Measurements from ENCODE around the gene CIAPIN1.
"Not testable (repeated sequence)": the region's sequence is repeated elsewhere in the genome, so short reads cannot be mapped to it uniquely, and the experiment has no call there.

The CIAPIN1 gene

DNA sequence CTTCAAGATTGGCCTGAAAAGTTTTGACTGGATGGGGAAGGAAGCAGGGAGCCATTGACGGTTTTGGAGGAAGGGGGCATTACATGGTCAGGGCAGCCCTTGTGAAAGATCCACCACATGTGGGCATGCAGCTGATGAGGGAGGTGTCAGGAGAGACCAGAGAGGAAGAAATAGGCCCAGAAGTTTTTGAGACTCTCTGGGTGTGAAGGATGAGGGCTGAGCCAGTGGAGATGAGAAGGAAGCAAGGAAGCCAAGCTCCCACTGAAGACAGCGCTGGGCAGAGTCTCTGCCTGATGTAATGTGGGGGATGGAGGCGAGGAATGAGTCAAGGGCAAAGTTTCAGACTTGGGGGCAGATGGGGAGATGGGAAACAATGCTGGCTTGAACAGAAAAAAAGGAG is 42.1 kb downstream of the CIAPIN1 start:
- no peak for FAIRE-seq

DNA sequence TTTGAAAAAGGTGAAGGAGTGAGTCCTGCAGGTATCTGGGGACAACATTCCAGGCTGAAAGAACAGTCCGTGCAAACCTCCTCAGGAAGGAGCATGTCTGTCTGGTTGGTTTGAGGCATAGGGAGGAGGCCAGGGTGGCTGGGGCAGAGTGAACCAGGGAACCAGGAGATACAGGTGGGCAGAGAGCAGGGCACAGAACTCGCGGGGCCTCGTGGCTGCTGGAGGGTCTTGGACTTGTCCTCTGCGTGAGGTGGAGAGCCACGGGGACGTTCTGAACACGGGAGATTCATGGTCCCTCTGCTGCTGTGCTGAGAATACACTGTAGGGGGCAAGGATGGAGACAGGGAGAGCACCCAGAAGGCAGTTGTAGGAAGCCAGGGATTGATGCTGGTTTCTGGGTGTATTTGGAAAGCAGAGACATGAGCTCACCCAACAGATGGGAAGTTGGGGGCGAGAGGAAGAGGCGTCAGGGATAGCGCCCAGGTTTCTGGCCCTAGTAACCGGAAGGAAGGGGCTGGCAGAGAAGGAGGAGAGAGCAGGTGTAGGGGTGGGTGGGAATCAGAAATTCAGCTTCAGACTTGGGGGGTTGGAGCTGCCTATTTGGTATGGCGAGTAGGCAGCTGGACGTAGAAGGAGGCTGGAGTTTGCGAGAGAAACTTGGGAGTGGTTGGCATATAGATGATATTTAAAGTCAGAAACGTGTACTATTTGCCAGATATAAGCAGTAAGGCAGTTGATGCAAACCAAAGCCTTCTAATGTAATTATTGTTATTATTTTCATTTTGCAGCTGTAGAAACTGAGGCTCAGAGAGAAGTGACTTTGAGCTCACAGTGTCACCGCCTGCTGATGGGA is 43.0 kb downstream of the CIAPIN1 start, which contains the start of gene CCL17:
Gene CCL17 (plus strand): TSS at position 803 of the 853 bp plus-strand sequence. CDS start 9,166 bp downstream, outside the sequence.
- FAIRE-seq: no peak

DNA sequence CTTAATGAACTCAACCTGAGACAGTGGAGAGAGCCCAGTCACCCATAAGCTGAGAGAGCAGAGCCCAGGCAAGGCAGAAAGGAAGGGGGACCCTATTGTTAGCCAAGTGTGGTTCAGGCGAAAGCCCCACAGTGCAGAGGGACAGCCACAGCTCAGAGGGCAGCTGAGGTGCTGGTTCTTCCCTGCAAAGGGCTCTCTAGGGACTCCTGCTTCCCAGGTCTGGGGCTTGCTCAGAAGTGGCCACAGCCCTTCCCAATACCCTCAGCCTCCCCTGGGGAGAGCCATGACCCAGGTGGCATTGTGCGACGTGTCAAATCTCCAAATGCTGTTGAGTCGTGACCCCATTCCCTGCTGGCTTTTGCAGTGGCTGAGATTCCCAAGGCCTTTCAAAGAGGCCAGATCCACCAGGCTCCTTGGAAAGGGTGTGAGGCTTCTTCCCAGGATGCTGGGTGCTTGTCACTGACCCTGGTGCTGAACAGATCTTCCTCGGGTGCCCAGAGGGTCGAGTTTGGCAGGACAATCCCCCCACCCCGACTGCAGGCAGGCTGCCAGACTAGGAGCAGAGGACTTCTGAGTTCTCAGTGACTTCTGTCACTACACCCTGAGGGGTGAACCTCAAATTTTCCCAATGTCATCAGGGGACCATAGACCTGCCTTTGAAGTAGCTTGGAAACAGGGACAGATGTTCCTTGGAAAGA is 45.1 kb downstream of the CIAPIN1 start:
- no peak for FAIRE-seq

DNA sequence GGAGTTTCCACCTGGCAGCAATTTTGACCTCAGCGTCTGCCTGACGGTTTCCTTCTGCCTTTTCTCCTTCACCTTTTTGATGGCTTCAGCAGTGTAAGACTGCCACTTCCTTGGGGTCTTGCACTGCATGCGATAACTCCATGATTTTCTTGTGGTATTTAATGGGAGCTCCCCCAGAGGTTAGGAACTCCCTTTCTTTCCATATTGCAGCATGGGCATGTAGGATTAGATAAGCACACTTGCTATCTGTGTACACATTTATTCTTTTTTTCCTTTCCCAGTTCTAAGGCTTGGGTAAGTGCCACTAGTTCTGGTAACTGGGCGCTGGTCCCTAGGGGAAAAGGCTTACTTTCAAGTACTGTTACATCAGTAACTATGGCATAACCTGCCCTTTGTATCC is 49.7 kb downstream of the CIAPIN1 start:
- FAIRE-seq: not testable (repeated sequence)

DNA sequence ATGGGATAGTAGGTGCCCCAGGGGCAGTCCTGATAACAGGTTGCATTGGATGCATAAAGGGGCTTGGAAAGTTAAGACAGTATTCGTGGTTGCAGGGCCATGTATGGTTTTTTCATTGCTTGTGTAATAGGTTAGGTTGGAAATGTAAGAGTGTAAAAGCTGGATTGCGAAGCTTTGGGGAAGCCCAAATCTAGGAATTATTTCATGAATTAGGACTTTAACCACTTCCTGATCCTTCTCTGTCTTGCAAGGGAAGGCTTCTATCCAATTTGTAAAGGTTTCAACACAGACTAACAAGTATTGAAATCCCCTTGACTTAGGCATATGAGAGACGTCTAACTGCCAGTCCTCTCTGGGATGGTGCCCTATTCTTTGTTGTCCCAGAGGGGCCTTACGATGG is 50.4 kb downstream of the CIAPIN1 start:
- no peak for FAIRE-seq

DNA sequence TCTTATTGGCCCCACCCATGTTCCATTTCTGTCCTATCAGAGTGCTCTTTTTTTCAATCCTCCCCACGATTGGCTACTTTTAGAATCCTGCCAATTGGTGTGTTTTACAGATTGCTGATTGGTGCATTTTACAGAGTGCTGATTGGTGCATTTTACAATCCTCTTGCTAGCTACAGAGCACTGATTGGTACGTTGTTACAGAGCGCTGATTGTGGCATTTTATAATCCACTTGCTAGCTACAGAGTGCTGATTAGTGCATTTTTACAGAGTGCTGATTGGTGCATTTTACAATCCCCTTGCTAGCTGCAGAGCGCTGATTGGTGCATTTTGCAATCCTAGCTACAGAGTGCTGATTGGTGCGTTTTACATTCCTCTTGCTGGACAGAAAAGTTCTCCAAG is 52.2 kb downstream of the CIAPIN1 start:
- no peak for FAIRE-seq

DNA sequence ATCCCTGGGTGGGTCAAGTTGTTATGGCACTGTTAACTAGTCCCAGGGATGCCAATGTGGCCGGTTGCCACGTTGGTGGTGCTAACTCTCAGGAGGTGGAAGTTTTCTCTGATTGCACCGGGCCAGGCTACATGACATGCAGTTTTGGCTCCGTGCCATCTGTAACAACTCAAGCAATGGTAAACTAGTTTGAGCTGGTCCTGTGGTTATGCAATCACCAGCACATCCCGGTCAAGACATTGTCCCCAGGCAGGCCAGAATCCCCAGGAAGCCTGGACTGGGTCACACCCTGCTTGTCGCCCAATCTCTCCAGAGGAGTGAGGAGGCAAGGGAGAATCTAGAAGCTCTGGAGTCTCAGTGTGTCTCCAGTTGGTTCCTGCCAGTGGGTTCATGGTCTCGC is 52.7 kb downstream of the CIAPIN1 start:
- no peak for FAIRE-seq

DNA sequence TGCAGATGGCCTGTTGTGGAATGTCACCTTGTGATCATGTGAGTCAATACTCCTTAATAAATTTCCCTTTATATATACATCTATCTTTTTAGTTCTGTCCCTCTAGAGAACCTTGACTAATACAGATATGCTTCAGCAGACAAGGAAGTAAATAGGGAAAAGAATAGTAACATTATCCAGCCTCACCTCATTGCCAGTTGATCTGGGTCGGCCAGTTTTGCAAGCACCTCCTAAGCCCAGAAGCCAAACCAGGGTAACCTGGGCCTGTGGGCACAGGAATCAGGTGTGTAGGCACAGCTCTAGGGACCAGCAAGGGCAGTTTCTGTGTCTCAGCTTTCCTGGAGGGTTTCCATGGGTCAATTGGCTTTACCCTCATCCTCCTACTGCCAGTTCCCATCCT is 54.5 kb downstream of the CIAPIN1 start:
- FAIRE-seq: no peak

DNA sequence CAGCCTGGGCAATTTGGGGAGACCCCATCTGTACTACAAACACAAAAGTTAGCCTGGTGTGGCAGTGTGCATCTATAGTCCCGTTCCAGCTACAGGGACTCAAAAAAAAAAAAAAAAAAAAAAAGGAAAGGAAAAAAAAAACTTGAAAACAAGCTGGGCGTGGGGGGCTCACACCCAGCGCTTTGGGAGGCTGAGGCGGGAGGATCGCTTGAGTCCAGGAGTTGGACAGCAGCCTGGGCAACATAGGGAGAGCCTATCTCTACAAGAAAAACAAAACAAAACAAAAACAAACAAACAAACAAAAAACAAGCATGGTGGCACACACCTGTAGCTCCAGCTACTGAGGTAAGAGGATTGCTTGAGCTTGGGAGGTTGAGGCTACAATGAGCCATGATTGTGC is 55.5 kb downstream of the CIAPIN1 start:
- FAIRE-seq: no peak

DNA sequence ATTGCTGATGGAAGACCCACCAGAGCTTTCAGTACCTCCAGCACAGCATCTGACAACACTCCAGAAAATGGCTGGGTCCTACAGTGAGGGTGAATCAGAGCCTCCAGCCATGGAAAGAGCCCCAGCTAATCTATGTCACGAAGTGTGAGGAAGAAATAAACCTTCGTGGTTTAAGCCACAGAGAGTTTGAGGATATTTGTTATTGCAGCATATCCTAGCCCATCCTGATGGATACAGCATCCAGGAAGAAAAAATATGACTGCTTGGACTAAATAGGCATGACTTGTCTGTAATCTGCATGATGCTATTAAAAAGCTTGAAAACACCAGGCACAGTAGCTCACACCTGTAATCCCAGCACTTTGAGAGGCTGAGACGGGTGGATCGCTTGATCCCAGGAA is 55.9 kb downstream of the CIAPIN1 start:
- no peak for FAIRE-seq

DNA sequence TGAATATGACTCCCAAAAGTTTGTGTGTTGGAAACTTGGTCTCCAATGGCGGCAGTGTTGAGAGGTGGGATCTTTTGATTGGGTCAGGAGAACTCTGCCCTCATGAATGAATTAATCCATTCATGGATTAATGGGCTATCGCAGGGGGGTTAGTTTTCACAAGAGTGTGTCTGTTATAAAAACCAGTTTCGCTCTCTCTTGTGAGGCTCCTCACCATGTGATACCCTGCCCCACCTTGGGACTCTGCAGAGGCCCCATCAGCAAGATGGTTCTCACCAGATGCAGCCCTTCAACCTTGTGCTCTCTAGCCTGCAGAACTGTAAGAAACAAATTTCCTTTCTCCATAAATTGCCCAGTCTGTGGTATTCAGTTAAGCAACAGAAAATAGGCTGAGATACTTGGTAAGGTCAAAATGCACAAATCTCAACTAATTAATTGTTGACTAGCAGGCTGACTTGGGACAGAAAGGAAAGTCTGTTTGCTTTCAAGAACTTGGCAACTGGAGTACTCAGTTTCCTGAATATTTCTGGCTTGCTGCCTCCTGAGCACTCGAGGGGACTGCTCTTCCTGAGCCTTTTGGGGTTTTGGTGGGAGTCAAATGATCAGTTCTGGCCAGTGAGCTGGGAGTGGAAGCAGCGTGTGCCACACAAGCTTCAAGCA is 56.4 kb downstream of the CIAPIN1 start:
- no peak for FAIRE-seq

DNA sequence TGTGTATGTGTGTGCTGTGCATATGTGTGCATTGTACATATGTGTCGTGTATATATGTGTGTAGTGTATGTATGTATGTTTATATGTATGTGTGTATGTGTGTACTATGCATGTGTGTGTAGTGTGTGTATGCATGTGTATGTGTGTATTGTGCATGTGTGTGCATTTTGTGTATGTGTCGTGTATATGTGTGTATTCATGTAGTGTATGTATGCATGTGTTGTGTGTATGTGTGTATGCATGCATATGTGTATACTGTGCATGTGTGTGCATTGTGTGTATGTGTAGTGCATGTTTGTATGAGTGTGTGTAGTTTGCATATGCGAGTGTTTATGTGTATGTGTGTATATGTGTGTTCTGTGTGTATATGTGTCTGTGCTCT is 58.1 kb downstream of the CIAPIN1 start:
- FAIRE-seq: no peak

DNA sequence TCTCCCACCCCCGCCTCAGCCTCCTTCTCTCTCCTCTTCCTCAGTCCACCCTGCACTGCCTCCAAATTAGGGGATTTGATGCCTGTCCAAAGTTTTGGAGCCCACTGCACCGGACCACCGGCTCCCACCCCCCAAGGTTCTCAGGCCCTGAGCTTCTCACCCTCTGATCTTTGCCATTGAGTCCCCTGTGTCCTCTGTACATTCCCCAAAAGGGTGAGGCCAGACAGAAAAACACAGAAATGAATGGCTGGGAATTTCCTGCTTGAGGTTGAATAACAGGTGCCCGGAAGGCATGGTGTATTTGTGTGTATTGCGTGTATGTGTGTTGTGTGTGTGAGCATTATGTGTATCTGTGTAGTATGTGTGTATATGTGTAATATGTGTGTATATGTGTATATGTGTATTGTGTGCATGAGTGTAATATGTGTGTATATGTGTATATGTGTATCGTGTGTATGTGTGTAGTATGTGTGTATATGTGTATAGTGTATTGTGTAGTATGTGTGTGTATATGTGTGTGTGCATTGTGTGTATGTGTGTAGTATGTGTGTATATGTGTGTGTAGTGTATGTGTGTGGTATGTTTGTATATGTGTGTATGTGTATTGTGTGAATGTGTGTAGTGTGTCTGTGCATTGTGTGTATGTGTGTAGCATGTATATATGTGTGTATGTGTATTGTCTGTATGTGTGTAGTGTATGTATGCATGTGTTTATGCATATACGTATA is 58.7 kb downstream of the CIAPIN1 start:
- FAIRE-seq: no peak

DNA sequence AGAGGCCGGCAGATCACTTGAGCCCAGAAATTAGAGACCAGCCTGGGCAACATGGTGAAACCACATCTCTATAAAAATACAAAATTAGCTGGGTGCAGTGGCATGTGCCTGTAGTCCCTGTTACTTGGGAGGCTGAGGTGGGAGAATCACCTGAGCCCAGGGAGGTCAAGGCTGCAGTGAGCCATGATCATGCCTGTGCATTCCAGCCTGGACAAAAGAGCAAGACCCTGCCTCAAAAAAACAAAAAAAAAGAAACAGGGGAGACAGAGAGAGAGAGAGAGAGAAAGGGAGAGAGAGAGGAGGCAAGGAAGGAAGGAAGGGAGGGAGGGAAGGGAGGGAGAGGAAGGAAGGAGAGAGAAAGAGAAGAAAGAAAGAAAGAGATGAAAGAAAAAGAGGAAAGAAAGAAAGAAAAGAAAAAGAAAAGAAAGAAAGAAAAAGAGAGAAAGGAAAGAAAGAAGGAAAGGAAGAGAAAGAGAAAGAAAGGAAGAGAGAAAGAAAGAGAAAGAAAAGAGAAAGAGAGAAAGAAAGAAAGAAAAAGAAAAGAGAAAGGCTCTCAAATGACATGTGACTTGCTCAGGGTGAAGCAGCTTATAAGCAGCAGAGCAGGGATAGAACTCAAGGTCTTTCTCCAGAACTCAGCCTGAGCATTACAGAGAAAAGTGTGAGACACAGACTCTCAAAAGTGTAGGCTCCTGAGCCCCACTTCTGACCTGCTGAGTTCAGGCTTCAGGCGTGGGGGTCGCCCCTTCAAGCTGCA is 59.4 kb downstream of the CIAPIN1 start:
- no peak for FAIRE-seq

DNA sequence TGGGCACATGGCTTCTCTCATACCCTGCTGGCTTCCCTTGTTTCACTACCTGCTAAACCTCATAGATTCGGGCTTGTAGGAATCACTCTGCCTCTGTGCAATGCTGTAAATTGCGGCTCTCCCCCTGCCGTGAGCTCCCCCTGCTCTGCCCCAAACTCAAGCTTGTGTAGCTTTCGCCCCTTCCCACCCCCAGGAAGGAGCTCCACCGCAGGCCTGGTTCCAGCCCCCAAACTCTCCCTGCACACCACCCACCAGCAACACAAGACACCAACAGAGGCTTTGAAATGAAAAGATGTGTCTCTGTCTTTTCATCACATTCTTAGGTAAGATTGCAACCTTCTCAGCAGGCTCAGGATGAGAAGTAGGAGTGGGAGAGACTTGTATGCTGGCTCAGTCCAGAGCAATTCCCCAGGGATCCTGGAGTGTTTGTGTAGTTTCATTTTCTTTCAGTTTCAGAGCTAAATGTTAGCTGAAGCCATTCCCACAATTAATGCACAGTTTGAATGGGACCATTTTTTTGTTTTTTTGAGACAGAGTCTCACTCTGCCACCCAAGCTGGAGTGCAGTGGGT is 60.7 kb downstream of the CIAPIN1 start:
- no peak for FAIRE-seq

DNA sequence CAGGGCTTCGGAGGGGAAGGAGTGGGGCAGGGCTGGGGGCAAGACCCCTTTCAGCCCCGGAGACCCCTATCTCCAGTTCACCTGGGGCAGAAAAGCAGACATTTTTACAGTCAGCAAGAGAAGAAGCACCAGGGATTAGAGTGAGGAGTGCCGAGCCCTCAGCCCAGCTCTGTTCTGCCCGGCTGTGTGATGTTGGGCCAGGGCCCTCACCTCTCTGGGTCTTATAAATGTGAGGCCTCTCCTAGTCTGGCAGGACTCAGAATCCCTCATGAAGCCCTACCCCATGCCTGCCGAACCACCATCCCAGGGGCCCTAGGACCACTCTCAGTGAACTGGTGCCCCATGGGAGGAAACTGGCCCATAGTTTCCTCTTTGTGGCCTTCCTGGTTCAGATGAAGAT is 62.1 kb downstream of the CIAPIN1 start:
- FAIRE-seq: no peak

DNA sequence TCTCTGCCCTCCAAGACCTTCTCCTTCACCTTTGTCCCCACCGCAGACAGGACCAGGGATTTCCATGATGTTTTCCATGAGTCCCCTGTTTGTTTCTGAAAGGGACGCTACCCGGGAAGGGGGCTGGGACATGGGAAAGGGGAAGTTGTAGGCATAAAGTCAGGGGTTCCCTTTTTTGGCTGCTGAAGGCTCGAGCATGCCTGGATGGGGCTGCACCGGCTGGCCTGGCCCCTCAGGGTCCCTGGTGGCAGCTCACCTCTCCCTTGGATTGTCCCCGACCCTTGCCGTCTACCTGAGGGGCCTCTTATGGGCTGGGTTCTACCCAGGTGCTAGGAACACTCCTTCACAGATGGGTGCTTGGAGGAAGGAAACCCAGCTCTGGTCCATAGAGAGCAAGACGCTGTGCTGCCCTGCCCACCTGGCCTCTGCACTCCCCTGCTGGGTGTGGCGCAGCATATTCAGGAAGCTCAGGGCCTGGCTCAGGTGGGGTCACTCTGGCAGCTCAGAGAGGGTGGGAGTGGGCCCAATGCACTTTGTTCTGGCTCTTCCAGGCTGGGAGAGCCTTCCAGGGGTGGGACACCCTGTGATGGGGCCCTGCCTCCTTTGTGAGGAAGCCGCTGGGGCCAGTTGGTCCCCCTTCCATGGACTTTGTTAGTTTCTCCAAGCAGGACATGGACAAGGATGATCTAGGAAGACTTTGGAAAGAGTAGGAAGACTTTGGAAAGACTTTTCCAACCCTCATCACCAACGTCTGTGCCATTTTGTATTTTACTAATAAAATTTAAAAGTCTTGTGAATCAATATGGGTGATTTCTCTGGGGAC is 62.7 kb downstream of the CIAPIN1 start:
- FAIRE-seq: no peak

DNA sequence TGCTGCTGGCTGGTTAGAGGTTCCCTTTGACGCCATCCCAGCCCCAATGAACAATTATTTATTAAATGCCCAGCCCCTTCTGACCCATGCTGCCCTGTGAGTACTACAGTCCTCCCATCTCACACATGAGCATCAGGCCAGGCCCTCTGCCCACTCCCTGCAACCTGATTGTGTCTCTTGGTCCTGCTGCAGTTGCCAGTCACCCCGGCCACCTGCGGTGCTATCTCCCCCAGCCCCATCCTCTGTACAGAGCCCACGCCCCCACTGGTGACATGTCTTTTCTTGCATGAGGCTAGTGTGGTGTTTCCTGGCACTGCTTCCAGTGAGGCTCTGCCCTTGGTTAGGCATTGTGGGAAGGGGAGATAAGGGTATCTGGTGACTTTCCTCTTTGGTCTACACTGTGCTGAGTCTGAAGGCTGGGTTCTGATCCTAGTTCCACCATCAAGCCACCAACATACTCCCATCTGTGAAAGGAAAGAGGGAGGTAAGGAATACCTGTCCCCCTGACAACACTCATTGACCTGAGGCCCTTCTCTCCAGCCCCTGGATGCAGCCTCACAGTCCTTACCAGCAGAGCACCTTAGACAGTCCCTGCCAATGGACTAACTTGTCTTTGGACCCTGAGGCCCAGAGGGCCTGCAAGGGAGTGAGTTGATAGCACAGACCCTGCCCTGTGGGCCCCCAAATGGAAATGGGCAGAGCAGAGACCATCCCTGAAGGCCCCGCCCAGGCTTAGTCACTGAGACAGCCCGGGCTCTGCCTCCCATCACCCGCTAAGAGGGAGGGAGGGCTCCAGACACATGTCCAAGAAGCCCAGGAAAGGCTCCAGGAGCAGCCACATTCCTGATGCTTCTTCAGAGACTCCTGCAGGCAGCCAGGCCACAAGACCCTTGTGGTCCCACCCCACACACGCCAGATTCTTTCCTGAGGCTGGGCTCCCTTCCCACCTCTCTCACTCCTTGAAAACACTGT is 63.6 kb downstream of the CIAPIN1 start:
- FAIRE-seq: no peak

DNA sequence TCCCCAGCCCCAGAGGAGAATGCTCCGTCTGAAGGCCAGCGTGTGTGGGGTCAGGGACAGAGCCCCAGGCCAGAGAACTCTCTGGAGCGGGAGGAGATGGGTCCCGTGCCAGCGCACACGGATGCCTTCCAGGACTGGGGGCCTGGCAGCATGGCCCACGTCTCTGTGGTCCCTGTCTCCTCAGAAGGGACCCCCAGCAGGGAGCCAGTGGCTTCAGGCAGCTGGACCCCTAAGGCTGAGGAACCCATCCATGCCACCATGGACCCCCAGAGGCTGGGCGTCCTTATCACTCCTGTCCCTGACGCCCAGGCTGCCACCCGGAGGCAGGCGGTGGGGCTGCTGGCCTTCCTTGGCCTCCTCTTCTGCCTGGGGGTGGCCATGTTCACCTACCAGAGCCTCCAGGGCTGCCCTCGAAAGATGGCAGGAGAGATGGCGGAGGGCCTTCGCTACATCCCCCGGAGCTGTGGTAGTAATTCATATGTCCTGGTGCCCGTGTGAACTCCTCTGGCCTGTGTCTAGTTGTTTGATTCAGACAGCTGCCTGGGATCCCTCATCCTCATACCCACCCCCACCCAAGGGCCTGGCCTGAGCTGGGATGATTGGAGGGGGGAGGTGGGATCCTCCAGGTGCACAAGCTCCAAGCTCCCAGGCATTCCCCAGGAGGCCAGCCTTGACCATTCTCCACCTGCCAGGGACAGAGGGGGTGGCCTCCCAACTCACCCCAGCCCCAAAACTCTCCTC is 64.5 kb downstream of the CIAPIN1 start:
- no peak for FAIRE-seq
